ENCODE data around the gene VPS13C.
A peak's percentile ranks its signal among the peaks of the same experiment; 100 is the strongest.

The VPS13C gene

GRCh38 chr15:62060113-62060895, at the start of gene VPS13C:
Gene VPS13C (minus strand): TSS chr15:62060447. CDS start chr15:62060374, 73 bp downstream.
- TF ChIP-seq CTCF (IDR thresholded peaks at IDR 0.05; ENCODE audit: control insufficient read depth, extremely low read depth, insufficient read depth), result peak; percentile 62
- DNase-seq (ENCODE audit: low read depth), result peak; percentile 85
- H3K4me3 ChIP-seq (ENCODE audit: low read depth, low read length), result peak within 1 kb of the TSS; percentile 83

GRCh38 chr15:62109437-62109836, 49.2 kb upstream of the VPS13C start:
- H3K4me3 ChIP-seq (ENCODE audit: low read depth, low read length), result no peak overlapping the region
- no peak for TF ChIP-seq CTCF (IDR thresholded peaks at IDR 0.05; ENCODE audit: control insufficient read depth, extremely low read depth, insufficient read depth)
- DNase-seq (ENCODE audit: low read depth), result peak; percentile 94

GRCh38 chr15:62108411-62108810, 48.2 kb upstream of the VPS13C start:
- H3K4me3 ChIP-seq (ENCODE audit: low read depth, low read length), result no peak overlapping the region
- DNase-seq (ENCODE audit: low read depth), result no peak
- TF ChIP-seq CTCF (IDR thresholded peaks at IDR 0.05; ENCODE audit: control insufficient read depth, extremely low read depth, insufficient read depth), result no peak

GRCh38 chr15:62107571-62108121, 47.4 kb upstream of the VPS13C start:
- H3K4me3 ChIP-seq (ENCODE audit: low read depth, low read length), result no peak overlapping the region
- no peak for TF ChIP-seq CTCF (IDR thresholded peaks at IDR 0.05; ENCODE audit: control insufficient read depth, extremely low read depth, insufficient read depth)
- DNase-seq (ENCODE audit: low read depth), result no peak

GRCh38 chr15:62106096-62106495, 45.8 kb upstream of the VPS13C start:
- no peak overlapping the region for H3K4me3 ChIP-seq (ENCODE audit: low read depth, low read length)
- no peak for DNase-seq (ENCODE audit: low read depth)
- no peak for TF ChIP-seq CTCF (IDR thresholded peaks at IDR 0.05; ENCODE audit: control insufficient read depth, extremely low read depth, insufficient read depth)

GRCh38 chr15:62105266-62105665, 45.0 kb upstream of the VPS13C start:
- no peak for TF ChIP-seq CTCF (IDR thresholded peaks at IDR 0.05; ENCODE audit: control insufficient read depth, extremely low read depth, insufficient read depth)
- DNase-seq (ENCODE audit: low read depth), result no peak
- no peak overlapping the region for H3K4me3 ChIP-seq (ENCODE audit: low read depth, low read length)
